ENCODE results near the gene B4GALT7.
"Not testable (repeated sequence)": the region's sequence is repeated elsewhere in the genome, so short reads cannot be mapped to it uniquely, and the experiment has no call there.

B4GALT7 gene

DNA sequence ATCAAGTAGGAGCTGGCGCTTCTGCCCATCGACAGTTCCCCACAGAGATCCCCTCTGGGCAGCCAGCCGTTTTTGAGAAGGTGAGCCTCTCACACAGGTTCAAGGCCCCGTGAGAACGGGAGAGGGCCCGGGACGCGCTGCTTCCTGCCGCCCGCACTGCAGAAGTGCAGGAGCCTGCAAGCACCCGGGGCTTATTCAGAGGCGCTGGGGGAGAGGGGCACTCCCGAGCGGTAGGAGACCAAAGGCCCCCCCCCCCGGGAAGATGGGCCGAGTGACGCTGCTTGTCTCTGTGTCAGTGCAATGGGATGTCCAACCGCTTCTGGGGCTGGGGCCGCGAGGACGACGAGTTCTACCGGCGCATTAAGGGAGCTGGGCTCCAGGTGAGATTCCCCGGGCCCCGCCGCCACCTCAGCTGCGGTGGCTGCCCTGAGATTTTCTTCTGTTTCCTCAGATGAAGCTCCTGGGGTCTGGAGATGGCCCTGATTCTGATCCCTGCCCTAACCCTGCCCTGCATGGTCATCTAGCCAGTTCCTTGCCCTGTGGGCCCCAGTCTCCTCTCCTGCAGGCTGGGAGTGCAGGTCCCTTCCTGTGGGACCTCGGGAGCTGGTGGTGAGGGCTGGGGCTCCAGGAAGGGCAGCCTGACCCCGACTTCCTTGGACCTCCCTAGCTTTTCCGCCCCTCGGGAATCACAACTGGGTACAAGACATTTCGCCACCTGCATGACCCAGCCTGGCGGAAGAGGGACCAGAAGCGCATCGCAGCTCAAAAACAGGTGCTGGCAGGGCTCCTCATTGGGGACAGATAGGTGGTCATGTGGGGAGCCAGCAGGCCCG is 8.5 kb downstream of the B4GALT7 start:
- DNase-seq (ENCODE audit: extremely low read depth in 1 of 2, low read depth in 1 of 2), result no peak

DNA sequence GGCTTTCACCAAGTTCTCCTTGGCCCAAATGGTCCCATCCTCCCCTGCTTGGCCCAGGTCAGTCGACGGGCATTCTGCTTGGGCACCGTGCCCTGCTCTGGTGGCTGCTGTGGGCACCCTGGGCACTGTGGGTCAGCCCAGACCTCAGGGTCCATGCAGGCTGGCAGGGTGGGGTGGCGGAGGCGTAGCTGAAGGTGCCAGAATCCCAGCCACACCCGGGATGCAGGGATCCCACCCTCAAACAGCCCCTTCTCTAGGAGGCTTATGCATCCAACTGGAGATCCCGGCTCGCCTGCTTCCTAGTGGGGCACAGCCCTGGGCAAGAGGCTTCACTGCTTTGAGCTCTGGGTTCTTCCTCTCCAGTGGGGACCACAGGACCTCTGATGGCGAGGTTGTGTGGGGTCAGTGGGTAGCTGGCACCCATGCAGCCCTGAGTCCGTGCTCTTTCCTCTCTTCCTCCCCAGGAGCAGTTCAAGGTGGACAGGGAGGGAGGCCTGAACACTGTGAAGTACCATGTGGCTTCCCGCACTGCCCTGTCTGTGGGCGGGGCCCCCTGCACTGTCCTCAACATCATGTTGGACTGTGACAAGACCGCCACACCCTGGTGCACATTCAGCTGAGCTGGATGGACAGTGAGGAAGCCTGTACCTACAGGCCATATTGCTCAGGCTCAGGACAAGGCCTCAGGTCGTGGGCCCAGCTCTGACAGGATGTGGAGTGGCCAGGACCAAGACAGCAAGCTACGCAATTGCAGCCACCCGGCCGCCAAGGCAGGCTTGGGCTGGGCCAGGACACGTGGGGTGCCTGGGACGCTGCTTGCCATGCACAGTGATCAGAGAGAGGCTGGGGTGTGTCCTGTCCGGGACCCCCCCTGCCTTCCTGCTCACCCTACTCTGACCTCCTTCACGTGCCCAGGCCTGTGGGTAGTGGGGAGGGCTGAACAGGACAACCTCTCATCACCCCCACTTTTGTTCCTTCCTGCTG is 9.4 kb downstream of the B4GALT7 start:
- DNase-seq (ENCODE audit: extremely low read depth in 1 of 2, low read depth in 1 of 2), result no peak

DNA sequence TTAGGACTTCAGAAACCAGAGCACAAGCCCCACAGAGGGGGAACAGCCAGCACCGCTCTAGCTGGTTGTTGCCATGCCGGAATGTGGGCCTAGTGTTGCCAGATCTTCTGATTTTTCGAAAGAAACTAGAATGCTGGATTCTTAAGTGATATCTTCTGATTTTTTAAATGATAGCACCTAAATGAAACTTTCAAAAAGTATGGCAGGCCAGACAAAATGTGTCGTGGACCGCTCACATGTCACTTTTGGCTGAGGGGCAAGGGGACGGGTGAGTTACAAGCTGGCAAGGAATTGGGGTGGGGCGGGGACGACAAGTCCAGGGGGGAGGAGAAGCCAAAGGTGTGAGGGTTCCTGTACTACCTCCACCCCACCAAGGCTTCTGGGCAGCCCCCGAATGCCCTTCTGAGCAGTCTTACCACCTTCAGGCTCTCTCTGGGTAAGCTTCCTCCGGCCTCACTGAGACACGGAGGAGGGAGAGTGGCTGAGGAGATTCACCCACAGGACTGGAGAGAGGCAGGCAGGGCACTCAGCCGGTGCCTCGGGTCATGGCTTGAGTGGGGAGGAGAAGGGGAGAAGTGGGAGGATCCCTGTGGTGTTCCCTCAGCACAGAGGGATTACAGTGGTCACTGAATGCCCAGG is 10.3 kb downstream of the B4GALT7 start:
- DNase-seq (ENCODE audit: extremely low read depth in 1 of 2, low read depth in 1 of 2), result no peak

DNA sequence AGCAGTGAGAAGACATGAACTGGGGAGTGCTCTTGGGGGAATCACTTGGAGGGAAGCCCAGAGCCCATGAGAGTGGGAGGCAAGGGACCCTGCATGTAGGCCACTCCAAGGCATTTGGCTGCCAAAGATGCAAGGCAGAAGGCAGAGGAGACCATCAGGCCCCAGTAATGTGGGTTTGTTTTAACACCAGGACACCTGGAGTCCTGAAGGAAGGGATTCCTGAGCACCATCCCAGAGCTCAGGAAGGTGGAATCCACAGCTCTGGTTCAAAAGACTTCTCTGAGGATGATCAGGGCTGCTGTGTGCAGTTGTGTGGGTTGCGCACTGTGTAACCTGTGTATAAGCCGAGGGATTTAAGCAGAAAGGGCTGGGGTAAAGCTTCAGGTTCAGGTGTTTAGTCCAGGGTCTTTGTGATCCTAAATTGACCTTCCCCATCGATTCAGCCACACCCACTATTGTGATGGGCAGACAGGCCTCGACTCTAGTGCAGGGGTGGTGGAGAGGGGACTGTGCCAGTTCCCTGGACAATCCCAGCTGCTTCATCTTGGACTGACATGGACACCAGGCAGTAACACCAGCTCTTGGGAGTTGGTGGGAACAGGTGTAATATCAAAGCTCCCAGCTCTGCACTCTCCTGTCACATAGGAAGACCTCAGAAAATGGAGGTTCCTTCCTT is 11.0 kb downstream of the B4GALT7 start:
- DNase-seq (ENCODE audit: extremely low read depth in 1 of 2, low read depth in 1 of 2), result no peak

DNA sequence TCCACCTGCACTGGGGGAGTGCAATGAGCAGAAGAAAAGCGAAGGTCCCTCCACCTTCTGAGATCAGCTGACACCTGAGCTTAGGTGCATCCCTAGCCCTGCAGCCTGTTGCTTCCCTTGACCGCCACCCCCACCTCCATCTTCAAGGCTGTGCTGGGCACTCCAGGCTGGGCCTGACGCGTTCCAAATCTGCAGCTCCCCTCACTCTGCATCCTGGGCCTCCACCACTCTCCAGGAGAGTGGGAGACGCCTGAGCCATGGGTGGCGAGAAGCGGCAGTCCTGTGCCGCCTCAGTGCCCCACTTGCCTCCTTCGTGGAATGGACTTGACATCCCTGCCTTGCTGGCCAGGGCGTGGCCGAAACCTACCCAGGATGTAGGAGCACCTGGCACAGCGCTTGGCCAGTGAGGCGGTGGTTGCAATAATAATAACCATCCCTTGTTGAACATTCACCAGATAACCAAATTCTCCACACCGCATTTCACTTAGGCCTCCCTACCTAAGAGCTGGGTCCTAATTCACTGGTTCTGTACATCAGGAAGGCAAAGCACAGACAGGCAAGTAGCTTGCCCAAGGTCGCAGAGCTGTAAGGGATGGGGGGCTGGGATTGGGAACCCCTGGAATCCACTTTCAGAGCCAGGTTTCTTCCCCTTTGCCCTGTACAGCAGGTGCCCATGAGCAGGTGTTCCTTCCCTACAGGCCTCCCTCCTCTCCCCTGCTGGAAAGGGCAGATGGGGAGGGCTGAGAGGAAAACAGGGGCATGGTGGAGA is 11.7 kb downstream of the B4GALT7 start:
- DNase-seq (ENCODE audit: extremely low read depth in 1 of 2, low read depth in 1 of 2), result no peak

DNA sequence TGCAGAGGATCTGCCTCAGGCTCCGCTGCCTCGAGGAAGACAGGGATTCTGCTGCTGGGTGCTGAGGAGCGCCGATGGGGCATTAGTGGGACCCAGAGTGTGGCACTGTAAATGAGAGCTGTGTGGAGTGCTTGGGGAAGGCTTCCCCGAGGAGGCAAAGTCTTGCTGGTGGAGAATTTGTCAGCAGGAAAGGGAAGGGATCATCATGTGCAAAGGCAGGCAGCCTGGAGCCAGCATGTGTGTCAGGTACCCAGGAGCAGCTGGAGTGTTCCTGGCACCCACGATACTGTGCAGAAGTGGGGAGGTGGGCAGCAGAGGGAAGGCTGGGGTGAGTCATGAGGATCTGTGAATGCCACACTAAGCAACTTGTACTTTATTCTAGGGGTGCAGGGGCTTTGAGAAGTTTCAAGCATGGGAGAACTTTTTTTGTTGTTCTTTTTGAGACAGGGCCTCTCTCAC is 12.3 kb downstream of the B4GALT7 start:
- no peak for DNase-seq (ENCODE audit: extremely low read depth in 1 of 2, low read depth in 1 of 2)

DNA sequence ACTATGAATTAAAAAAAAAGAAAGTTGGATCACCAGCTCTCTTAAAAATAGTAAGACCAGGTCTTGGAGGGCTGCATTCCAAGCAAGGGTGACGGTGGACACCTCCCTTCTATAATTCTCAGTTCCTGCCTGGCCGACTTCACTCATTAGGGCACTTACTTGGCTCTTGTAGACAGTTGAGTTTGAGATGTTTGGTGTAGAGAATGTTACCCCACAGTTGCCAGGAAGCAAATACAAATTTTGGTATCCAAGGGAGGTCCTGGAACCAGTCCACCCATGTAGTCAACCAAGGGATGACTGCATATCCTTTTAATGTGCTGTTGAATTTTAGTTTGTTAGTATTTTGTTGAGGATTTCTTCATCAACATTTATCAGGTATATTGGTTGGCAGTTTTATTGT is 20.6 kb downstream of the B4GALT7 start:
- no peak for DNase-seq (ENCODE audit: extremely low read depth in 1 of 2, low read depth in 1 of 2)

DNA sequence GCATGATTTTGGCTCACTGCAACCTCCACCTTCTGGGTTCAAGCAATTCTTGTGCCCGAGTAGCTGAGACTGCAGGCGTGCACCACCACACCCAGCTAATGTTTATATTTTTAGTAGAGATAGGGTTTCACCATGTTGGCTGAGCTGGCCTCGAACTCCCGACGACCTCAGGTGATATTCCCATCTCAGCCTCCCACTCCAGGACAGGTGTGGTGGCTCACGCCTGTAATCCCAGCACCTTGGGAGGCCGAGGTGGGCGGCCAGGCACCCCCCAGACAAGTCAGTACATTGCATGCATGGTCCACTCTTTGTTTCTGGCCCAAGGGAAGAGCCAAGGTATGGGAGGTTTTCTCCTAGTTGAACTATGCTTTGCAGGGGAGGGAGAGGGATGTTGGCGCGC is 24.2 kb downstream of the B4GALT7 start:
- not testable (repeated sequence) for DNase-seq (ENCODE audit: extremely low read depth in 1 of 2, low read depth in 1 of 2)

DNA sequence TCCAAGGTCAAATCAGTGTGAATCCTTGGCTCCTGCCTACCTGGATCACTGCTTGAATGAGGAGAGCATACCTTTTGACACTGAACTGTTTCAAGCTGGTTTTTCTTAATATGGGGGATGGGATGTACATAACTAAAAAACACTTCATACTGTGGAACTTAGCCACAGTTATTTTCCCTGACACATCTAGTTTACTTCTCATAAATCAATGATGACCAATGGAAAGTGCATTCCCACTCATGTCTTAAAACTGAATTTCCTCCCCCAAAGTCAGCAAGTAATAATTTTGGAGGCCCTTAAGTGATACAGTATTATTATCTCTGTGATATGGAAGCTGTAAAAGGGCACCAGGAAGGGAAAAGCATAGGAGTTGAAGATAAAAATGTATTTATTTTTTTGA is 30.3 kb downstream of the B4GALT7 start:
- not testable (repeated sequence) for DNase-seq (ENCODE audit: extremely low read depth in 1 of 2, low read depth in 1 of 2)

DNA sequence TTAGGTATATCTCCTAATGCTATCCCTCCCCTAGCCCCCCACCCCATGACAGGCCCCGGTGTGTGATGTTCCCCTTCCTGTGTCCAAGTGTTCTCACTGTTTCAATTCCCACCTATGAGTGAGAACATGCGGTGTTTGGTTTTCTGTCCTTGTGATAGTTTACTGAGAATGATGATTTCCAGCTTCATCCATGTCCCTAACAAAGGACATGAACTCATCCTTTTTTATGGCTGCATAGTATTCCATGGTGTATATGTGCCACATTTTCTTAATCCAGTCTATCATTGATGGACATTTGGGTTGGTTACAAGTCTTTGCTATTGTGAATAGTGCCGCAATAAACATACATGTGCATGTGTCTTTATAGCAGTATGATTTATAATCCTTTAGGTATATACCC is 35.0 kb downstream of the B4GALT7 start:
- not testable (repeated sequence) for DNase-seq (ENCODE audit: extremely low read depth in 1 of 2, low read depth in 1 of 2)

DNA sequence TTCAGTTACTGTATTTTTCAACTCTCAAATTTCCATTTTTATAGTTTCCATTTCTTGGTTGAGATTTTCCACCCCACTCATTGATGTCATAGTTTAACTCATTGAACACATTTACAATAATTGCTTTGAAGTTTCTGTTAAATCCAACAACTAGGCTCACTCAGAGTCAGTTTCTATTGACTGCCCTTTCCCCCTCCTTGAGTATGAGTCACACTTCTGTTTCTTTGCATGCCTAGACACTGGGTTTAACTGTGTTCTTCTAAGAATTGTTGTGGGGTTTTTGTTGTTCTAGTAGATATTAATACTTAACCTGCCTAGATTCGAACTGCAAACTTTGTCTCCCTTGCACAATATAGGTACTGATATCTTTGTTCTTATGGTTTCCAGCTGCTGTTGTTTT is 45.5 kb downstream of the B4GALT7 start:
- DNase-seq (ENCODE audit: extremely low read depth in 1 of 2, low read depth in 1 of 2), result not testable (repeated sequence)

DNA sequence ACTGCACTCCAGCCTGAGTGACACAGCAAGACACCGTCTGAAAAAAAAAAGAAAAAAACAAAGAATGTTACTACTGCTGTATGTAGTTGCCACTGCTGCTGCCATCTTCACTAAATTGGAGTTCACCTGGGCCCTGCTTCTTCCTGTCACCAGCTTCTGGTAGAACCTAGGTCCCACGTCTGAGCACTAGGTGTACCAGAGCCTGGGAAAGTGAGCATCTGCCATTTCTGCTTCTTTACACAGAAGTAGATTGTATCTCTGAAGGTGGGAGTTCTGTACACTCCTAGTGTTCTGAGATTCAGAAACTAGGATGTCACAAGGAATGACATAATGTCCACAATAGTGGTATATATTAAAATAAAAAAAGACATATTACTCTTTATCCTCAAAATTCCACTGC is 51.3 kb downstream of the B4GALT7 start:
- not testable (repeated sequence) for DNase-seq (ENCODE audit: extremely low read depth in 1 of 2, low read depth in 1 of 2)

DNA sequence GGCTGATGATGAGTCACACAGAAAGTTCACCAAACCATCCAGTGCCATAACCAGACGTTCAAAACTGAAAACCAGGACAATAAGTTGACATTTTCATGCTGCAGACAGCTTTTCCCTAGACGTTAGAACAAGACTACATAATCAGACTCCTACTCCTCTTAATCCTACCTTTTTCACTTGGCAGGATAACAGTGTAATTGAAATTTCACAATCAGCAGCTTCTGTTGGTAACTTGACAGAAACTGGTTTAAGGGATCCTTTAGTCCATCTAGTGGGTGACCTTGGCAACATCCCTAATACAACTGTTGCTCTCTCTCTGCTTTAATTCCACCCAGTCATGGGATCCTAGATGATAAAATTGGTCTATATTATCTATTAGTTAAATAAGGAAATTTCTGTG is 57.9 kb downstream of the B4GALT7 start:
- not testable (repeated sequence) for DNase-seq (ENCODE audit: extremely low read depth in 1 of 2, low read depth in 1 of 2)

DNA sequence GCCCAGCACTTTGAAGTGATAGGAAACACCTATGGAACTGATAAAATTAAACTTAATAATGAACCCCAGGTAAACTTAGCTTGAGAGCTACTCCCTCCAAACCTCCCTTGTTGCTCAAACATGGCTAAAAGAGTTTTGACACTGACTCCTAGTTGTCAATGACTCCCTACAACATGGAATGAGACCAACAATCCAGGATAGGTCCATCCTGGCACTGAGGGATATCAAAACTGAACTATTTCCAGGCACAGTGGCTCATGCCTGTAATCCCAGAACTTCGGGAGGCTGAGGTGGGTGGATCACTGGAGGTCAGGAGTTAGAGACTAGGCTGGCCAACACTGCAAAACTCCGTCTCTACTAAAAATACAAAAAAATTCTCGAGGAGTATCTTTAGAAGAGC is 58.6 kb downstream of the B4GALT7 start:
- not testable (repeated sequence) for DNase-seq (ENCODE audit: extremely low read depth in 1 of 2, low read depth in 1 of 2)
